Stimulated activated CD4-positive, alpha-beta T cell treated with anti-CD3 and anti-CD28 coated beads, Interleukin-15, amount 100 ng/mL, for 24 hours (primary cell): Measurements from ENCODE around the gene HAGH.

Source experiments
- DNase-seq: peaks from one replicate; pipeline ENCODE4 v3.0.0-alpha.2; 2020

HAGH gene

DNA sequence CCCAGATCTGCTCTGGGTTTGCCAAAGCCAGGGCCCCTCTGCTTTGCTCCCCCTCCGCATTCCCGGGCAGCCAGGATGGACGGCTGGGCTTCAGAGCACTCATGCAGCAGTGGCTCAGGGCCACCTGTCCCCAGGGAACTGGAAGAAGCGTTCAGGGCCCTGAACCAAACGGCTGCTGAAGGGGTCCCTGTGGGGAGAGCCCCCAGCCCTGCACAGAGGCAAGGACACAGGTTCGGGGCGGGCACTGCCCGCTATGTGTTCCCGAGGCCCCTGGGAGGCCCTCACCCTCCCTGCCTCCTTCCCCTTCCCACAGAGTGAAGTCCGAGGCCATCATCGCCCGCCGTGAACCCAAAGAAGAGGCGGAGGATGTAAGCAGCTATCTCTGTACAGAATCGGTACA, 65.7 kb downstream of the HAGH start:
- DNase-seq = no peak

- DNase-seq = no peak
These were observed 67.1 kb downstream of the HAGH start for GRCh38 chr16:1759511-1759910.

- DNase-seq = no peak
These were observed 67.7 kb downstream of the HAGH start for GRCh38 chr16:1758923-1759322.

- no peak for DNase-seq
These were observed 68.7 kb downstream of the HAGH start for GRCh38 chr16:1757714-1758461.
